ENCODE data around the gene RPS17.

Gene RPS17

GRCh38 chr15:82540055-82540983, at the start of gene RPS17:
Gene RPS17 (minus strand): TSS chr15:82540457. CDS start chr15:82540428, 29 bp downstream.
- no peak for DNase-seq

- DNase-seq: no peak
These were observed 47.5 kb upstream of the RPS17 start for GRCh38 chr15:82587805-82588204.

GRCh38 chr15:82585072-82585471, 44.8 kb upstream of the RPS17 start:
- no peak for DNase-seq

GRCh38 chr15:82580713-82581112, 40.5 kb upstream of the RPS17 start:
- no peak for DNase-seq

- no peak for DNase-seq
These were observed 35.1 kb upstream of the RPS17 start for GRCh38 chr15:82575335-82575734.

- no peak for DNase-seq
These were observed 32.7 kb upstream of the RPS17 start for GRCh38 chr15:82572986-82573385.

GRCh38 chr15:82572311-82572710, 32.1 kb upstream of the RPS17 start:
- no peak for DNase-seq

- peak in 1 of 2 experiments; percentile 16 for DNase-seq
These were observed 31.5 kb upstream of the RPS17 start for GRCh38 chr15:82571722-82572222.

- DNase-seq: peak in 1 of 2 experiments; percentile 1
These were observed 30.7 kb upstream of the RPS17 start for GRCh38 chr15:82570721-82571508.

GRCh38 chr15:82569834-82570233, 29.6 kb upstream of the RPS17 start:
- DNase-seq: no peak

- DNase-seq: no peak
These were observed 28.7 kb upstream of the RPS17 start for GRCh38 chr15:82568986-82569385.

- no peak for DNase-seq
These were observed 27.4 kb upstream of the RPS17 start for GRCh38 chr15:82567661-82568060.

- no peak for DNase-seq
These were observed 26.4 kb upstream of the RPS17 start for GRCh38 chr15:82566690-82567089.

- DNase-seq: no peak
These were observed 18.2 kb upstream of the RPS17 start for GRCh38 chr15:82558502-82558901.

- no peak for DNase-seq
These were observed 16.2 kb upstream of the RPS17 start for GRCh38 chr15:82556315-82557035.

GRCh38 chr15:82554849-82555248, 14.6 kb upstream of the RPS17 start:
- DNase-seq: no peak

- no peak for DNase-seq
These were observed 14.1 kb upstream of the RPS17 start for GRCh38 chr15:82554351-82554750.

GRCh38 chr15:82553846-82554245, 13.6 kb upstream of the RPS17 start:
- DNase-seq: no peak

GRCh38 chr15:82552861-82553260, 12.6 kb upstream of the RPS17 start:
- no peak for DNase-seq

GRCh38 chr15:82551646-82552247, 11.5 kb upstream of the RPS17 start:
- DNase-seq: no peak

GRCh38 chr15:82549199-82549665, 9.0 kb upstream of the RPS17 start:
- no peak for DNase-seq

- no peak for DNase-seq
These were observed 8.4 kb upstream of the RPS17 start for GRCh38 chr15:82548700-82549099.
